HG03460 (cell line): ENCODE data around the gene PPP4R1.

Source experiments
- ATAC-seq: cut with Tn5 transposase; IDR thresholded peaks from one replicate; pipeline ENCODE4 v1.9.1; 2021; ENCODE audit not compliant: unreplicated experiment

The PPP4R1 gene

GRCh38 chr18:9597609-9598008 lies 16.8 kb downstream of the PPP4R1 start:
- no peak for ATAC-seq

DNA sequence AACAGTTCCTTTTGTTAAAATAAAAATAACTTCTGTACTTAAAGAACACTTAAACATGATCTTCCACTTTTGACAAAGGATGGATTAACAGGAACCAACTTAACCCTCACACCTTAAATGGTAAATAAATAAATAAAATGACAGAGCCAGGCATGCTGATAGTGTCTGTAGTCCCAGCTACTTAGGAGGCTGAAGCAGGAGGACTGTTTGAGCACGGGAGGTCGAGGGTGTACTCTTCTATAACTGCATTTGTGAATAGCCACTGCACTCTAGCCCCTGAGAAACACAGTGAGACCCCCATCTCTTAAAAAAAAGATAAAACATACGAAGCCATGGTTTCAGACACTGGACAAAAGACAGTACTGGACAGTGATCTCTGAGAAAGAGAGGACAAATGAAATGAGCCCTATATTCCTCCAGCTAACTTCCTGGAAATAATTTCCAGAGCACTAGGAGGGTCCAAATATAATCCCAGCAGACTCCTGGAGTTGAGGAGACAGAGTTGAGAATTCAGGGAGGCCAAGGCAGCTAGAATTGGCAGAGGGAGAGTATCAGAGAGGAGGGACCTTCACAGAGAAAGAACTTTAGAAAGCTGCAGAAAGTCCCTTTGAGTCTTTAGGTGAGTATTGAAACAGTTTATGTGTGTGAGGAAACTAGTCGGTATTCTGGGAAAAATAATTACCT lies 17.4 kb downstream of the PPP4R1 start:
- ATAC-seq = no peak

DNA sequence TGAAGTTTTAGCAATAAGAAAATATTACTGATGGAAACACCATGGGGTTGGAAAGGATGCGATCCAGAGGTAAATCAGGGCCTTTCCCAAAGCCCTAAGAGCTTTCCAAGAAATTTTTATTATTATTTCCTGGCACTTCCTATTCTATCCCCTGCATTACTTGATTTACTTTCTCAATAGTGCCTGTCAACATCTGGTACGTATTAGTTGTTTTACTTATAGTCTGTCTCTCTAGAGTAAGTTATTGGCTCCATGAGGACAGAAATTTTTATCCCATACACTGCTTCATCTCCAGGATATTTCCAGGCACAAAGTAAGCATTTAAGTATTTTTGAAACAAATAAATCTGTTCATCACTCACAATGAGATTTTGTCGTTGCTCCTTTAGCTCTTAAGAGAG lies 18.1 kb downstream of the PPP4R1 start:
- ATAC-seq = no peak

- ATAC-seq = peak; percentile 59
These were observed 19.3 kb downstream of the PPP4R1 start for GRCh38 chr18:9594823-9595596.

- no peak for ATAC-seq
These were observed 26.4 kb downstream of the PPP4R1 start for GRCh38 chr18:9587924-9588323.

GRCh38 chr18:9586814-9587213 lies 27.5 kb downstream of the PPP4R1 start:
- no peak for ATAC-seq

GRCh38 chr18:9581667-9582066 lies 32.7 kb downstream of the PPP4R1 start:
- no peak for ATAC-seq

DNA sequence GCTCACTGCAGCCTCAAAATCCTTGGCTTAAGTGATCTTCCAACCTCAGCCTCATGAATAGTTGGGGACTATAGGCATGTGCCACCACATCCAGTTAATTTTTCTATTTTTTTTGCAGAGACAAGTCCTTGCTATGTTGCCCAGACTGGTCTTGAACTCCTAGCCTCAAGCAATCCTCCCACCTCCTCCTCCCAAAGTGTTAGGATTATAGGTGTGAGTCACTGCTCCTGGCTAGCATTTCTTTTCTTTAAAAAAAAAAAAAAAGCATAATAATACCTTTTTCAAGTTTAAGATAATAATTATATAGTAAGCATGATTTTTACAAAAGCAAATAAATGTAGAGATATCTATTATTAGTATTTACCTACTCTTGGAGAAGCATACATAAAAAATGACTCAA lies 36.1 kb downstream of the PPP4R1 start:
- no peak for ATAC-seq

GRCh38 chr18:9577361-9577760 lies 37.0 kb downstream of the PPP4R1 start:
- ATAC-seq = no peak

GRCh38 chr18:9575558-9575957 lies 38.8 kb downstream of the PPP4R1 start:
- no peak for ATAC-seq

- no peak for ATAC-seq
These were observed 39.8 kb downstream of the PPP4R1 start for GRCh38 chr18:9574473-9575115.

DNA sequence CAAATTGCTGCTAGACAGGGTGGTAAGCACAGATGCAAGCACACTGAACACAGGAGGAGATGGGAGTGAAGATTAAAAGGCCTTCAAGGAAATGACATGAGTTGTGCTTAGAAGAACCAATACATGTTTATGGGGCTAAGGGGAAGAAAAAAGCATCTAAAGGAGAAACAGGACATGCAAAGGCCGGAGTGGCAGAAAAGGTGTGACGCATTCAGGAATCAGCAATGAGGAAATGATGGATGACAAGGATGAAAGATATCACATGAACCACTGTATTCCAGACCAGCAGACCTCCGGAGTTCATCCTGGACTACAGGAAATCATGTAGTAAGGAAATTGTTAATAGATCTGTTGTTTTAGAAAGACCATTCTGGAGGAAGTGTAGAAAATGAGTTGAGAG lies 42.8 kb downstream of the PPP4R1 start:
- ATAC-seq = no peak

DNA sequence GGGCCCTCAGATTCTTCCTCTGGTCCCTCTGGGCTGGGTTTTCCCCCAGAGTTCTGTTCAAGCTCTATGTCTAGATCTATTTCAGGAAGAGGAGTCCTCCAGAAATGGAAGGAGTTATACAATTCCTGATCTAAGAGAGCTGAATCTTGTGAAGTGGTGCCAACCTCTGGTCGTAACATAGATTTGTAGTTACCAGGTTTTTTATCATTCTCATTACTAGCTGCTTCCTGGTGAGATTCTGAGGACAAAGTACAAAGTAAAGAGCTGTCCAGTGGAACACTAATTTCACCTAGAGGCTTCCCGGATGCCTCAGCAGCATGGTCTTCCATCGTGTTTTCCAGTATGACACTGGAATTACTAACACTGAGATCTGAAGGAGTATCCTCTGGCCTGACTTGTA lies 44.1 kb downstream of the PPP4R1 start:
- no peak for ATAC-seq

- ATAC-seq = no peak
These were observed 45.2 kb downstream of the PPP4R1 start for GRCh38 chr18:9569178-9569577.

- ATAC-seq = no peak
These were observed 46.2 kb downstream of the PPP4R1 start for GRCh38 chr18:9568186-9568585.

- ATAC-seq = no peak
These were observed 49.0 kb downstream of the PPP4R1 start for GRCh38 chr18:9565407-9565806.

DNA sequence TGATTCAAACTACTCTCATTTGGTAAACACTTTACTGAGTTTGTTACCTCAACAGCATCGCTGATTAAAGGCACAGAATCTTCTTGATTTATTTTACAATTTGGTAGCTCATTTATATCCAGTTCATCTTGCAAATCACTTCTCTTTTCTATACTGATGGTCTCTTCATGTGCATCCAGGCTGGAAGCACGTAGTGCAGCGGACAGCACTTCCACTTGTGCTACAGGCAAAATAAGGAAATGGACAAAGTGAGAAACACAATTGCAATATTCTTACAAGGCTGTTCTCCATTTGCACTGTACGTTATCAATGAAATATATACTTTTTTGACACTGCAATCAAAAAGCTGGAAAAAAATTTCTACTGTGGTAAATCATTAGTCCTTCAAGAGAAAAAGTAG lies 51.0 kb downstream of the PPP4R1 start:
- ATAC-seq = no peak

DNA sequence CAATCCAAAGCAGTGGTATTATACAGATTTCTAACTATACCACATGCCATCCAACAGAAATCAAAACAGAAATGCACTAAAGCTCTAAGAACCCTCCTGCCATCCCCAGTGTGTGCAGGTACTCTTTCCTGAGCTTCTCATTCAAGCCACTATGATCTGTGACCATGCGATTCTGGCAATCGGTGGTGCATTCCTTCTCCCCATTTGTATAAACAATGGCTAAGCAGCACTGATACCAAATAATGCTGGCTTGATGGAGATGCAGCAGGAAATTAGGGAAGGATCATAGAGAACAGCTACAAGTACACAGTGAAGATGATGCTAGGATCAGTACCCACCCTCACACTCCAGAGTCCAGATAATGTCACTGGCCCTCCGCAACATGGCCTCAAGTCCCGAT lies 51.8 kb downstream of the PPP4R1 start:
- ATAC-seq = no peak

DNA sequence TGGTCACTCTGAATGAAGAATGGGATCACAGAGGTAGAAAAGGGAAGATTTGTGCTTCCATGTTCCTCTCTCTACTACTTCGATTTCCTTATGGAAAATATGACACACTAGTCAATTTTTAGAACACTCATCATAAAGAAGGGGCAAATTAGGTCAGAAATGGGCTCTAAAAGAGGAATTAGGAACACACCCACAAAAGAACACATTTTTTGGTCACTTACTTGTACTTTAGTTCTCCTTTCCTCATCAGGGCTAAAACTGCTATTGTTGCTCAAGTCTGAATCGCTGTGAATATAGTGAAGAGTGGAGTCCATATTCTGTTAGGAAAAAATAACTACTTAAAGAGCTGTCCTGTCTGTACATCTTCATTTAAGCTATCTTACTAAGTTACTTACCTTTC lies 52.6 kb downstream of the PPP4R1 start:
- no peak for ATAC-seq

GRCh38 chr18:9559253-9559652 lies 55.1 kb downstream of the PPP4R1 start:
- no peak for ATAC-seq

DNA sequence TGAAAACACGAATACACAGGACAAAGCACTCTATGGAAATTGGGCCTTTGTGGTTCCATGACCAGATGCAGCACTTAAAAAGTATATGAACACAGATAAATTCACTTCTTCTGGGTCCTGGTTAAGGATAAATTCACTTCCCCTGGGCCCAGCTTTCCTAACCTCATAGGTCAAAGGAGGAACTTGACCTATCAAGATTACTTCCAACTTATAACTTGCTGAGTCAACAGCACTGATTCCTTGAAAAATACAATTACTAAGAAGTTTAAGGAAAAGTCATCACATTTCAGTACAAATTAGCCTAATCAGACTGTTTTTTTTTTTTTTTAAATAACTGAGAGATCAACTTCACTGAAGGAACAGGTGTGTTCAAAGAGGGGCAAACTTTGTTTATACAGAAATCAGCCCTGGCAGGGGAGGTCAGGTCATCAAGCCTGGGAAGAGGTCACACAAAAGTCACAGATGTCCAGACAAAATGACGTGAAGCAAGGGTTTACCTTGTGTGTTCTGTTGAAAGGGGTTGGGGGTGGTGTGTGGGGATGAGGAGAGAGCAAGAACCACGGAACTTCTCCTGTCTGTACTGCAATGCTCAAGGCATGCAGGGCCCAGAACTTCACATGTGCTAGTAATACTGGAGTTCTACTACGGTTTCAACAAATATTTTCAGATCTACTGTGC lies 55.8 kb downstream of the PPP4R1 start:
- ATAC-seq = no peak
